Lower leg skin (tissue), 3 donors: ENCODE results near the gene PTPDC1.

ENCODE experiments used
- POLR2A ChIP-seq, 2 donors: fragments of 450-650 bp; IDR thresholded peaks; one replicate each; pipeline ENCODE4 v1.6.1; 2016 to 2017; ENCODE audit warnings: antibody characterized with exemption in 2 of 2, mild to moderate bottlenecking in 1 of 2, moderate library complexity in 1 of 2
- TF ChIP-seq, protein P1 (sequence below), 3 donors: fragments of 450-650 bp; IDR thresholded peaks; one replicate each; pipeline ENCODE4 v1.5.1; 2016; ENCODE audit warnings: antibody characterized with exemption in 3 of 3, mild to moderate bottlenecking in 3 of 3, moderate library complexity in 2 of 3

DNA sequence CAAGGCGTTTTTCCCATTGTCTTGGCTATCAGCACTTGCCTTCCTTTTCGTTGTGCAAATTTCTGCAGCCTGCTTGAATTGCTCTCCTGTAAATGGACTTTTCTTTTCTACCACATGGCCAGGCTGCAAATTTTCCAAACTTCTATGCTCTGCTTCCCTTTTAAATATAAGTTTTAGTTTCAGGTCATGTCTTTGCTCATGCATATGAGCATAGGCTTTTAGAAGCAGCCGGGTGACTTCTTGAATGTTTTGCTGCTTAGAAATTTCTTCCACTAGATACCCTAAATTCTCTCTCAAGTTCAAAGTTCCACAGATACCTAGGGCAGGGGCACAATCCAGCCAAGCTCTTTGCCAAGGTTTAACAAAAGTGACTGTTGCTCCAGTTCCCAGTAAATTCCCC lies 22.4 kb upstream of the PTPDC1 start:
- TF ChIP-seq, protein P1, sequence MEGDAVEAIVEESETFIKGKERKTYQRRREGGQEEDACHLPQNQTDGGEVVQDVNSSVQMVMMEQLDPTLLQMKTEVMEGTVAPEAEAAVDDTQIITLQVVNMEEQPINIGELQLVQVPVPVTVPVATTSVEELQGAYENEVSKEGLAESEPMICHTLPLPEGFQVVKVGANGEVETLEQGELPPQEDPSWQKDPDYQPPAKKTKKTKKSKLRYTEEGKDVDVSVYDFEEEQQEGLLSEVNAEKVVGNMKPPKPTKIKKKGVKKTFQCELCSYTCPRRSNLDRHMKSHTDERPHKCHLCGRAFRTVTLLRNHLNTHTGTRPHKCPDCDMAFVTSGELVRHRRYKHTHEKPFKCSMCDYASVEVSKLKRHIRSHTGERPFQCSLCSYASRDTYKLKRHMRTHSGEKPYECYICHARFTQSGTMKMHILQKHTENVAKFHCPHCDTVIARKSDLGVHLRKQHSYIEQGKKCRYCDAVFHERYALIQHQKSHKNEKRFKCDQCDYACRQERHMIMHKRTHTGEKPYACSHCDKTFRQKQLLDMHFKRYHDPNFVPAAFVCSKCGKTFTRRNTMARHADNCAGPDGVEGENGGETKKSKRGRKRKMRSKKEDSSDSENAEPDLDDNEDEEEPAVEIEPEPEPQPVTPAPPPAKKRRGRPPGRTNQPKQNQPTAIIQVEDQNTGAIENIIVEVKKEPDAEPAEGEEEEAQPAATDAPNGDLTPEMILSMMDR (IDR thresholded peaks at IDR 0.05): no peak
- TF ChIP-seq POLR2A (IDR thresholded peaks at IDR 0.05): no peak
